ENCODE data around the gene ASXL2. TPM values are rescaled to one million over a fixed set of nuclear protein-coding genes. Genes with fewer than 3 reads are reported as not detected.

ASXL2 gene
- total and polyA plus RNA-seq, 7 donors, result 2.3 to 19.4 (median 17.5) TPM

DNA sequence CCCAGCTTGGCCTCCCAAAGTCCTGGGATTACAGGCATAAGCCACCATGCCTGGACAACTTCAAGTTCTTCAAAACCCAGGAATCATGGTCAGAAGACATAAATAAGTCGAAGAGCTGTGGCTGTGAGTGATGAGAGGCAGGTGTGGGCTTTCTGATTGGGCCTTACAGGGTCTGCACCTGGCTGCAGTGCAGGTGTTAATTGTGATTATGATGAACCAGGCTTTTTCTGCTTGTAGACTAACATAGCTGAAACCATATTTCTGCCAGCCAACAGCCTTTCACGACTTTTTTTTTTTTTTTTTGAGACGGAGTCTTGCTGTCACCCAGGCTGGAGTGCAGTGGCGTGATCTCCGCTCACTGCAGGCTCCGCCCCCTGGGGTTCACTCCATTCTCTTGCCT lies 190.1 kb downstream of the ASXL2 start:
- no peak for TF ChIP-seq CTCF (IDR thresholded peaks at IDR 0.05)
- intact Hi-C loops (cut with DNase I), result no loop called here
- ATAC-seq (no peak), DNase-seq (no peak)
- WGBS, 3 donors, result 76 to 81% (median 78%) methylated on average over 6 of the region's 6 CpGs
- no peaks in the 10 kb centered on the region for H3K36me3 ChIP-seq (ENCODE audit: insufficient read depth in 1 of 2, low read depth in 1 of 2)
- H3K9me3 ChIP-seq, result no peaks in the 10 kb centered on the region
- H3K27ac ChIP-seq, result no peak overlapping the region
- no peaks in the 10 kb centered on the region for H3K27me3 ChIP-seq (ENCODE audit: insufficient read depth in 3 of 3, low read length in 2 of 3)
- H3K4me3 ChIP-seq, result no peak overlapping the region
- H3K4me1 ChIP-seq, result no peaks in the 10 kb centered on the region

DNA sequence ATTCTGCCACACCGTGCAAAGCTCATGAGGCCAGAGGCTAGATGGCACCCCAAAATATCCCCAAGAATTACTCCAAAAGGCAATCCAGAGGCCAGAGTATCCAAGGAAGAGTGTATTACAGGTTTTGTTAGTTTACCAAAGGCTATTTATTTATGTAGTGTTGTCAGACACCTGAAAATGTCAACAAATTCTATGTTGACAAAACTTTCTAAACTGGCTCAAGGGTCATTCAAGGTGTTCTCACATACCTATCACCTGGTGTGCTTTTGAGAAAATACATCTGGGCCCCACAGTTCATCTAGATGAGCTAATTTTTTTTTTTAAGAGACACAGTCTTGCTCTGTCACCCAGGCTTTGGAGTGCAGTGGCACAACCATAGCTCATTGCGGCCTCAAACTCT lies 192.5 kb downstream of the ASXL2 start:
- ATAC-seq (no peak), DNase-seq (no peak)
- 84 to 94% (median 89%) methylated on average over 2 of the region's 2 CpGs for WGBS, 3 donors
- Histone ChIP-seq H3K4me3 (no peak overlapping the region), H3K27ac (no peak overlapping the region), H3K27me3 (ENCODE audit: insufficient read depth in 3 of 3, low read length in 2 of 3) (no peaks in the 10 kb centered on the region), H3K36me3 (ENCODE audit: insufficient read depth in 1 of 2, low read depth in 1 of 2) (no peaks in the 10 kb centered on the region), H3K9me3 (no peaks in the 10 kb centered on the region), H3K4me1 (no peaks in the 10 kb centered on the region)
- intact Hi-C loops (cut with DNase I), result no loop called here
- no peak for TF ChIP-seq CTCF (IDR thresholded peaks at IDR 0.05)

- no peaks in the 10 kb centered on the region for H3K36me3 ChIP-seq (ENCODE audit: insufficient read depth in 1 of 2, low read depth in 1 of 2)
- H3K4me1 ChIP-seq, result no peaks in the 10 kb centered on the region
- no peaks in the 10 kb centered on the region for H3K9me3 ChIP-seq
- H3K4me3 ChIP-seq, result no peak overlapping the region
- WGBS, 3 donors, result 68 to 70% (median 69%) methylated on average over 20 of the region's 20 CpGs
- intact Hi-C loops (cut with DNase I), result no loop called here
- no peak for TF ChIP-seq CTCF (IDR thresholded peaks at IDR 0.05)
- DNase-seq, result no peak
- ATAC-seq, result no peak
- no peaks in the 10 kb centered on the region for H3K27me3 ChIP-seq (ENCODE audit: insufficient read depth in 3 of 3, low read length in 2 of 3)
- H3K27ac ChIP-seq, result no peak overlapping the region
Measured at GRCh38 chr2:25684577-25685473, 193.5 kb downstream of the ASXL2 start.

Other genes starting within 250 kb of the ASXL2 start
- 1 to 10 TPM; 4.2 to 6.3 (median 4.8) TPM for gene DTNB, start 204.9 kb downstream of the ASXL2 start, total RNA-seq
- 1 to 10 TPM; 2.3 to 3.5 (median 2.4) TPM for gene DTNB, start 204.9 kb downstream of the ASXL2 start, polyA plus RNA-seq
- 1 to 10 TPM; 1.3 to 3.3 (median 1.8) TPM for gene KIF3C, start 104.0 kb upstream of the ASXL2 start, total RNA-seq
- 1 to 10 TPM in 2 of 3 donors, under 1 TPM in 1; 0.82 to 2.9 (median 1.7) TPM for gene KIF3C, start 104.0 kb upstream of the ASXL2 start, polyA plus RNA-seq
- 100 to 1,000 TPM; 131 to 164 (median 149) TPM for gene RAB10, start 155.6 kb upstream of the ASXL2 start, total RNA-seq
- gene RAB10, start 155.6 kb upstream of the ASXL2 start, polyA plus RNA-seq, result 100 to 1,000 TPM in 2 of 3 donors, 10 to 100 TPM in 1; 76.5 to 170 (median 116) TPM

All from psoas muscle (tissue), 8 donors.